ENCODE results near the gene HOXB8.

DNA sequence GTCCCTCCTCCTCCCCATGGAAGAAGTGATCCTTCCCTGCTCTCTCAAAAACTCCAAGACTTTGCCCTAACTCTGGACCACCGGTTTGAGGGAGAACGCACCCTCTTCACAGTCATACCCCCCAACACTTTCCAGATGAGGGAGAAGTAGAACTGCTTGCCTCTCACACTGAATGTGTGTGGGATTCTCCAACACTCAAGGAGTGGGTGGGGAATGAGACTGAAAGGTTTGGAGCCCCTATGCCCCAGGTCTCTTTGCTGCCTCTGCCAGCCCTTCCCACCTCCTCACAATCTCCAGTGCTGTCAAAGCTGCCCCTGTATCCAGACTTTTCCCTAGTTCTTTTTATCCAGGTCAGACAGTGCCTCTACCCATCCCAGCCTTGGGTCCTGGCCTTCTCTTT, 48.4 kb downstream of the HOXB8 start:
- TF ChIP-seq, protein P1, sequence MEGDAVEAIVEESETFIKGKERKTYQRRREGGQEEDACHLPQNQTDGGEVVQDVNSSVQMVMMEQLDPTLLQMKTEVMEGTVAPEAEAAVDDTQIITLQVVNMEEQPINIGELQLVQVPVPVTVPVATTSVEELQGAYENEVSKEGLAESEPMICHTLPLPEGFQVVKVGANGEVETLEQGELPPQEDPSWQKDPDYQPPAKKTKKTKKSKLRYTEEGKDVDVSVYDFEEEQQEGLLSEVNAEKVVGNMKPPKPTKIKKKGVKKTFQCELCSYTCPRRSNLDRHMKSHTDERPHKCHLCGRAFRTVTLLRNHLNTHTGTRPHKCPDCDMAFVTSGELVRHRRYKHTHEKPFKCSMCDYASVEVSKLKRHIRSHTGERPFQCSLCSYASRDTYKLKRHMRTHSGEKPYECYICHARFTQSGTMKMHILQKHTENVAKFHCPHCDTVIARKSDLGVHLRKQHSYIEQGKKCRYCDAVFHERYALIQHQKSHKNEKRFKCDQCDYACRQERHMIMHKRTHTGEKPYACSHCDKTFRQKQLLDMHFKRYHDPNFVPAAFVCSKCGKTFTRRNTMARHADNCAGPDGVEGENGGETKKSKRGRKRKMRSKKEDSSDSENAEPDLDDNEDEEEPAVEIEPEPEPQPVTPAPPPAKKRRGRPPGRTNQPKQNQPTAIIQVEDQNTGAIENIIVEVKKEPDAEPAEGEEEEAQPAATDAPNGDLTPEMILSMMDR (IDR thresholded peaks at IDR 0.05; ENCODE audit: low read depth, low read length) = no peak
- TF ChIP-seq EZH2phosphoT487 (IDR thresholded peaks at IDR 0.05; ENCODE audit: low read depth) = no peak

Measured in OCI-LY3 (cell line).